Measurements from ENCODE around the gene DPP10. TPM values are rescaled to one million over a fixed set of nuclear protein-coding genes. Genes with fewer than 3 reads are reported as not detected.

DPP10 gene
- total and polyA plus RNA-seq, 2 of the 13 experiments (the other 11 are each of a cell fraction or from before 2014, with no cell fraction given), result 0.95 to 1.7 TPM

- H3K4me1 ChIP-seq (ENCODE audit: insufficient read depth, low read length), result no peaks in the 10 kb centered on the region
- WGBS (ENCODE audit: low lambda C conversion rate), result under 1% methylated on average over 4 of the region's 4 CpGs
- no peak overlapping the region for H3K9ac ChIP-seq (ENCODE audit: insufficient read depth, low read depth, low read length)
- no peak overlapping the region for H2AFZ ChIP-seq (ENCODE audit: low read length)
- no peaks in the 10 kb centered on the region for H3K36me3 ChIP-seq (replicated peaks in 1 of 2; ENCODE audit: control insufficient read depth in 1 of 2, insufficient read depth in 2 of 2, low read length in 2 of 2)
- in situ Hi-C loops (cut with HindIII; ENCODE audit: extremely low pct_ligation_motif_present, low pct_unique_long_range_greater_than_20kb), result no loop called here
- no peaks in the 10 kb centered on the region for H3K79me2 ChIP-seq (ENCODE audit: insufficient read depth, low read length)
- ChIA-PET POLR2A (no interaction called here), CTCF (ENCODE audit: low intra/inter-chr PET ratio, low total read pairs) (no interaction called here)
- H3K27ac ChIP-seq (ENCODE audit: extremely low read length, insufficient read depth, low read length), result no peak overlapping the region
- BruUV-seq (replicated peaks), result no TSS peak
- no peaks in the 10 kb centered on the region for H3K27me3 ChIP-seq (ENCODE audit: control insufficient read depth in 1 of 2, insufficient read depth in 2 of 2, low read length in 2 of 2)
- H3K9me3 ChIP-seq (ENCODE audit: low read length), result peaks cover 77% of the 10 kb centered on the region
- no peaks in the 10 kb centered on the region for H4K20me1 ChIP-seq (ENCODE audit: insufficient read depth, low read length)
- H3K4me2 ChIP-seq (ENCODE audit: low read depth, low read length), result no peak overlapping the region
- ATAC-seq (no peak), DNase-seq (ENCODE audit: low spot score) (no peak), FAIRE-seq (no peak)
- no peak overlapping the region for H3K4me3 ChIP-seq (replicated peaks in 1 of 3; ENCODE audit: insufficient read depth in 1 of 3, low read depth in 2 of 3, low read length in 3 of 3)
- intact Hi-C loops (cut with micrococcal nuclease; ENCODE audit: unreplicated experiment), result no loop called here
- no peak for TF ChIP-seq ZNF318 (CRISPR knock-in tag; IDR thresholded peaks at IDR 0.05)
- no peak for TF ChIP-seq ZNF460 (CRISPR knock-in tag; IDR thresholded peaks at IDR 0.05; ENCODE audit: borderline replicate concordance)
- no peak for TF ChIP-seq HOXA3 (CRISPR knock-in tag; IDR thresholded peaks at IDR 0.05)
- no peak for TF ChIP-seq ZNF768 (CRISPR knock-in tag; IDR thresholded peaks at IDR 0.05)
- no peak for TF ChIP-seq ZSCAN25 (CRISPR knock-in tag; IDR thresholded peaks at IDR 0.05)
- no peak for TF ChIP-seq GPN1 (CRISPR knock-in tag; IDR thresholded peaks at IDR 0.05; ENCODE audit: borderline replicate concordance)
- TF ChIP-seq ZNF761 (CRISPR knock-in tag; conservative IDR thresholded peaks at IDR 0.05), result no peak
- no peak for TF ChIP-seq STAG1 (CRISPR knock-in tag; IDR thresholded peaks at IDR 0.05)
- TF ChIP-seq ARID3A (IDR thresholded peaks at IDR 0.05; ENCODE audit: low read depth, low read length), result no peak
- no peak for TF ChIP-seq HOXA5 (CRISPR knock-in tag; IDR thresholded peaks at IDR 0.05)
- no peak for TF ChIP-seq MIER2 (CRISPR knock-in tag; IDR thresholded peaks at IDR 0.05)
- TF ChIP-seq BRCA1 (CRISPR knock-in tag; IDR thresholded peaks at IDR 0.05), result no peak
- no peak for TF ChIP-seq ZSCAN20 (CRISPR knock-in tag; IDR thresholded peaks at IDR 0.05; ENCODE audit: borderline replicate concordance)
- no peak for TF ChIP-seq HNRNPLL (IDR thresholded peaks at IDR 0.05; ENCODE audit: low read depth, low read length, poor library complexity, severe bottlenecking)
- TF ChIP-seq HDAC6 (IDR thresholded peaks at IDR 0.05; ENCODE audit: low read depth, low read length), result no peak
Observed at GRCh38 chr2:115491186-115491793, 1048.8 kb downstream of the DPP10 start.

All from HepG2 (cell line).